Duodenal mucosa (tissue), 2 donors: ENCODE results near the gene HNRNPA2B1.

Experiments used
- H3K27ac ChIP-seq: one replicate; pipeline ENCODE4 v1.7.0; 2013; ENCODE audit warnings: low read depth, low read length
- H3K27me3 ChIP-seq, 2 donors: one replicate each; pipeline ENCODE4 v1.7.0; 2013; ENCODE audit warnings: low read length in 2 of 2, control low read depth in 1 of 2; ENCODE audit not compliant: insufficient read depth in 2 of 2, control insufficient read depth in 1 of 2
- H3K36me3 ChIP-seq, 2 donors: one replicate each; pipeline ENCODE4 v1.7.0; 2013; ENCODE audit warnings: low read length in 2 of 2, control low read depth in 1 of 2; ENCODE audit not compliant: insufficient read depth in 2 of 2, control insufficient read depth in 1 of 2
- H3K4me1 ChIP-seq, 2 donors: one replicate each; pipeline ENCODE4 v1.7.0; 2013; ENCODE audit warnings: low read length in 2 of 2, control low read depth in 1 of 2; ENCODE audit not compliant: insufficient read depth in 2 of 2, control insufficient read depth in 1 of 2
- H3K4me3 ChIP-seq, 2 donors: one replicate each; pipeline ENCODE4 v1.7.0; 2013; ENCODE audit warnings: low read length in 2 of 2, low read depth in 1 of 2
- H3K9ac ChIP-seq, 2 donors: one replicate each; pipeline ENCODE4 v1.7.0; 2013; ENCODE audit warnings: low read length in 2 of 2, low read depth in 1 of 2
- H3K9me3 ChIP-seq, 2 donors: one replicate each; pipeline ENCODE4 v1.7.0; 2013; ENCODE audit warnings: low read length in 2 of 2, control low read depth in 1 of 2; ENCODE audit not compliant: control insufficient read depth in 1 of 2

HNRNPA2B1 gene

DNA sequence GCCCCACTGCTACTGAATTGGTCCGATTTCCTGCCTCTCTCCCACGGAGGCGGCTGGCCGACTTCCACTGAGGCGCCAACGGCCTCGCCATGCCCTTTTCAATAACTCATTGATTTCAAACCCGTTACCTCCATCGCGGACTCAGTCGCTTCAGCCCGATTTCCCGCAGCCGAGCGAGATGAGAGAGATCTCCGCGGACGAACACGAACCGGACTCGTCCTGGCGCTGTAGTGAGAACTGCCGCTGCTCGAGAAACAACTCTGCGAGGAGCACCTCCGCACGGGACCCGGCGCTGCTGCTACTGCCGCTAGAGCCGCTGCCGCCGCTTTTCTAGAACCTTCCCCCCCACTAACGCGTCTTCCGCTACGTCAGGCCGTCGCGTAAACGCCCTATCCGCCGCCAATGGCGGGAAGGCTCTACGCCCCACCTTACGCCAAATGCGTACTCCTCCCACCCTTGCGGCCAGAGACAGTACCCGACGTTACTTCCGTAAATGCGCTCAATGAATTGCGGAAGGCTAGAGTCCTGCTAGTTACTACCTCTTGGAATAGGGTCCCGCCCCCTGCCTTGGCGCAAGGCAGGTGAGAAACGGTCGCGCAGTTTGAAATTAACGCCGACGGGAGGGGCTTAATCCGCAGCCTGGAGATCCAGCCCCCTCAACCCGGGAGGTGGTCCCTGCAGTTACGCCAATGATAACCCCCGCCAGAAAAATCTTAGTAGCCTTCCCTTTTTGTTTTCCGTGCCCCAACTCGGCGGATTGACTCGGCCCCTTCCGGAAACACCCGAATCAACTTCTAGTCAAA, at the start of gene HNRNPA2B1:
TSS of gene HNRNPA2B1 (minus strand) at position 303 of the 803 bp plus-strand sequence. CDS start at position 134, 169 bp downstream.
- Histone ChIP-seq H3K27me3 (no peaks in the 10 kb centered on the region), H3K4me1 (peaks cover 31 to 33% of the 10 kb centered on the region in 2 donors), H3K36me3 (peaks cover 19% of the 10 kb centered on the region in 2 donors), H3K9me3 (peaks cover 0 to 2% of the 10 kb centered on the region in 2 donors), H3K27ac (peak within 1 kb of the TSS; percentile 100), H3K4me3 (peak within 1 kb of the TSS; percentile 100), H3K9ac (peak within 1 kb of the TSS; percentile 100)

DNA sequence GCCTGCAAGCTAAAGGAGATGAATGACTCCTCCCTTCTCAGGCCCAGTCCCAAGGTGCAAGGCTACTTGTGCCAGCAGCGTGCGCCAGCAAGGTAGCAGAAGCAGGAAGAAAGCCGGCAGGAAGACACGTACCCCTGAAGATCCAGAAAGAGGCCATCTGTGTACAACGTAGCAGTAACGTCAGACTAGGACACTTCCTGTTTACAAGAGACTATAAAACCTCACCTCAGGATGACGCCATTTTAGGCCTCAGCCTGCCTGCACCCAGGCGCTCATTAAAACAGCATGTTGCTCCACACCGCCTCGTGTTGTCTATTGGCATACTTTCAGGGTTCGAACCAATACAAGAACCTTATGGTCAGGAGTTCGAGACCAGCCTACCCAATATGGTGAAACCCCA, 49.7 kb upstream of the HNRNPA2B1 start:
- H3K9me3 ChIP-seq = no peaks in the 10 kb centered on the region
- H3K36me3 ChIP-seq = no peaks in the 10 kb centered on the region
- H3K9ac ChIP-seq = no peak overlapping the region
- no peak overlapping the region for H3K27ac ChIP-seq
- H3K4me3 ChIP-seq = no peak overlapping the region
- no peaks in the 10 kb centered on the region for H3K27me3 ChIP-seq
- H3K4me1 ChIP-seq = no peaks in the 10 kb centered on the region

DNA sequence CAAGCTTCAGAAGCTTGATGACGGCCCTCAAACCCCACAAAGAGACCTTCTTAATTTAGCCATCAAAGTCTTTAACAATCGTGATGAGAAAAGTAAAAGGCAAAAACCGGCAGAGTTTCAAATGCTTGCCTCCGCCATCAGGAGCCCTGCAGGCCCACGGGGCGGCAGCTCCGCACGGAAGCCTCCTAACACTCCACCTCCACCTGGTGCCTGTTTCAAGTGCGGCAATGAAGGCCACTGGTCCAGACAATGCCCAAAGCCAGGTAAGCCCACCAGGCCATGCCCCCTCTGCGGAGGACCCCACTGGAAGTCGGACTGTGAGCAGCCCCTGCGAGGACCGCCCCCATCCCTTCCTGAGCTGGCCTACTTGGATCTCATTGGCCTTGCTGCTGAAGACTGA, 44.6 kb upstream of the HNRNPA2B1 start:
- no peaks in the 10 kb centered on the region for H3K36me3 ChIP-seq
- H3K9me3 ChIP-seq = no peaks in the 10 kb centered on the region
- no peak overlapping the region for H3K27ac ChIP-seq
- H3K4me3 ChIP-seq = no peak overlapping the region
- H3K4me1 ChIP-seq = no peaks in the 10 kb centered on the region
- H3K27me3 ChIP-seq = no peaks in the 10 kb centered on the region
- no peak overlapping the region for H3K9ac ChIP-seq

DNA sequence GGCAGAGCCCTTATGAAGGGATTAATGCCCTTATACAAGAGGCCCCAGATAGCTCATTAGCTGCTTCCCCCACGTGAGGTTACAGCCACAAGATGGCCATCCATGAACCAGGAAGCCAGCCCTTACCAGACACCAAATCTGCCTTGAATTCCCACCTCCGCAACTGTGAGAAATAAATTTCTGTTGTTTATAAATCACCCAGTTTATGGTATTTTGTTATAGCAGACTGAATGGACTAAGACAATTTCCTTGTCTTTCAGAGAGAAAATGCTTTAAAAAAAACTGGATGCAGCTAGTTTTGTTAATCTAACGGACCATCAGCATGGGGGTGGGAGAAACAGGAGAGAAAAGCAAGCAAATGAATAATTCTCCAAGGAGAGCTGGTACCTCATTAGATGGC, 37.5 kb upstream of the HNRNPA2B1 start:
- Histone ChIP-seq H3K27ac (no peak overlapping the region), H3K4me3 (no peak overlapping the region), H3K27me3 (no peaks in the 10 kb centered on the region), H3K36me3 (no peaks in the 10 kb centered on the region), H3K9ac (no peak overlapping the region), H3K4me1 (no peaks in the 10 kb centered on the region), H3K9me3 (no peaks in the 10 kb centered on the region)

DNA sequence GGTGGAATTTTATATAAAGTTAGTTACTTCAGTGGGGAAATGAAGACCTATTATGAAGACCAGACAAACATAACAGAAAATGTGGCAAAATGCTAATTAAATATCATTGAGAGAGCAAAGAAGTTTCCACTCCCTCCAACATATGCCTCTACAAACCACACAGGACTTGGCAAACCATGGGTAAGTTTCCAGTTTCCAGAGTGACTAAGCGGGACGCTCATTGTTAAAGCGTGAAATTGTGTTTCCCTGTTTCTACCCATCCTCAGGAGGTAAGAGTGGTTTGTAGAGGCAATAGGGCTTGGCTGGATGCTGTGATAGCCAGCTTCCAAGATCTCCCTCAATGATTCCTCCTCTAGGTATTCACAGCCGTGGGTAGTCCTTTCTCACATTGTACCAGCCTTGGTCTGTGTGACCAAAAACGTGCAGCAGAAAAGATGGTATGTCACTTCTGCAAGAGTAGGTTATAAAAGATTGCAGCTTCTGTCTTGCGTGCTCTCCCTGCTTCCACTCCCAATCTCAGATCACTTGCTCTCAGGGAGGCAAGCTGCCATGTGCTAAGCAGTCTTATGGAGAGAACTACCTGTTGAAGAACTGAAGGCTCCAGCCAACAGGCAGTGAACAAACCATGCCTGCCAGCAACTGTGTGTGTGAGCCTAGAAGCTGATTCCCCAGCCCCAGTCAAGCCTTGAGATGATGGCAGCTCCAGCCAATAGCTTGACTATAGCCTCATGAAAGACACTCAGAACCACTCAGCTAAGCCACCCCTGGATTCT, 36.7 kb upstream of the HNRNPA2B1 start:
- Histone ChIP-seq H3K36me3 (no peaks in the 10 kb centered on the region), H3K4me3 (no peak overlapping the region), H3K4me1 (no peaks in the 10 kb centered on the region), H3K9me3 (no peaks in the 10 kb centered on the region), H3K27me3 (no peaks in the 10 kb centered on the region), H3K27ac (no peak overlapping the region), H3K9ac (no peak overlapping the region)

DNA sequence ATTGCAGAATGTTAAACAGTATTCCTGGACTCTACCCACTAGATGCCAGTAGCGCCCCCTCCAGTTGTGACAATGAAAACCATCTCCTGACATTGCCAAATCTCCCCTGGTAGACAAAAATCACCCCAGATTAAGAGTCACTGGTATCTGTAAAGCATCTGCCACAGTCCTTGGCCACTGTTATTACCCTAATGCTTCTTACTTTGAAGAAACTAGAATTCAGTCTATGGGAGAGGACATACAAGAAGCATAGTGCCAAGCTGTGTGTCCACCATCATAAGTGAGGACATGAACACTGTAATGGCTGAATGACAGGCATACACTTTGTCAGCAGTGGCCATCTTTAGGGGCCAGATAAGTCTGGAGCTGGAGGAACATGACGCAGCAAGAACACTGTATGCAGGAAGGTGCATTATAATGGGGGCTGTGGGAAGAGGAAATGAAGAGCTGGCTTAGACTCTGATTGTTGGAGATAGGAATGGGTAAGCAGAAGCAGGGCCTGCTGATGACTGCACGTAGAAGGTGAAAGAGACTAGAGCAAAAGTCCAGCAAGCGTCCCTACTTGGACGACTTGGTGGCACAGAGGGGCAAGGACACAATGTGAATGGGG, 33.5 kb upstream of the HNRNPA2B1 start:
- no peaks in the 10 kb centered on the region for H3K36me3 ChIP-seq
- no peak overlapping the region for H3K27ac ChIP-seq
- H3K4me3 ChIP-seq = no peak overlapping the region
- no peak overlapping the region for H3K9ac ChIP-seq
- H3K9me3 ChIP-seq = no peaks in the 10 kb centered on the region
- H3K27me3 ChIP-seq = no peaks in the 10 kb centered on the region
- H3K4me1 ChIP-seq = no peaks in the 10 kb centered on the region

DNA sequence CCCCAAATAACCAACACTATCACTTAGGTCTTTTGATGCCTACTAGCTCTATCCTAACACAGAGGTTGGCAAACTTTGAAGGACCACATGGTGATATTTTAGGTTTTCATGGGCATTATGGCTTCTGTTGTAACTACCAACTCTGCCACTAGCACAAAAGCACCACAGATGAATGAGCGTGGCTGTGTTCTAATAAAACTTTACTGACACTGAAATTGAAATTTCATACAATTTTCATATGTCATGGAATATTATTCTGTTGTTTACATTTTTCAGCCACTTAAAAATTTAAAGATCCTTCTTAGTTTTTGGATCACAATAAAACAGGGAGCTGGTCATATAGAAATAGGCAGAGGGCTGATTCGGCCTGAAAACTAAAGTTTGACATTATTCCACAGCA, 27.4 kb upstream of the HNRNPA2B1 start:
- no peaks in the 10 kb centered on the region for H3K9me3 ChIP-seq
- H3K4me1 ChIP-seq = no peaks in the 10 kb centered on the region
- no peaks in the 10 kb centered on the region for H3K36me3 ChIP-seq
- no peaks in the 10 kb centered on the region for H3K27me3 ChIP-seq
- H3K4me3 ChIP-seq = no peak overlapping the region
- H3K27ac ChIP-seq = no peak overlapping the region
- no peak overlapping the region for H3K9ac ChIP-seq

DNA sequence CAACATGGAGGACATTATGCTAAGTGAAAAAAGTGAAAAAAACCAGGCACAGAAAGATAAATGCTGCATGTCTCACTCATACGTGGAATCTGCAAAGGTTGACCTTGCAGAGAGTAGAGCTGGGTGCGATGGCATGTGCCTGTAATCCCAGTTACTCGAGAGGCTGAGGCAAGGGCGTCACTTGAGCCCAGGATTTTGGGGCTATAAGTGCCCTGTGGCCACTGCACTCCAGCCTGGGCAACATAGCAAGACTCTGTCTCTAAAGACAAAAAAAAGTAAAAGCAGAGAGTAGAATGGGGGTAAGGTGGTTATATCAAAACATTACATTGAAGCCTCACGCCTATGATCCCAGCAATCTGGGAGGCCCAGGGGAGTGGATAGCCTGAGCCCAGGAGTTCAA, 23.8 kb upstream of the HNRNPA2B1 start:
- Histone ChIP-seq H3K27me3 (no peaks in the 10 kb centered on the region), H3K9me3 (no peaks in the 10 kb centered on the region), H3K9ac (no peak overlapping the region), H3K36me3 (no peaks in the 10 kb centered on the region), H3K27ac (no peak overlapping the region), H3K4me3 (no peak overlapping the region), H3K4me1 (no peaks in the 10 kb centered on the region)

DNA sequence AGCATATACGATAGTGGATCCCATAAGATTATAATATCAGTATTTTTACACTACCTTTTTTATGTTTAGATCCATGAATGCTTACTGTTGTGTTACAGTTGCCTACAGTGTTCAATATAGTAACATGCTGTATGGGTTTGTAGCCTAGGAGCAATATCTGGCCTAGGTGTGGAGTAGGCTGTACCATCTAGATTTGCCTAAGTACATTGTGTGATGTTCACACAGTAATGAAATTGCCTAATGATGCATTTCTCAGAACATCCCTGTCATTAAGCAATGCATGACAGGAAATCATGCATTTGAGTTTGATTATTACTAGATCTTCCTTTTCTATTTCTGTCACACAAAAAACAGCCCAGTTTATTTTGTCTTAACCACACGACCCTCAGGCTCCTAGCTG, 15.5 kb upstream of the HNRNPA2B1 start:
- Histone ChIP-seq H3K4me3 (no peak overlapping the region), H3K4me1 (no peaks in the 10 kb centered on the region), H3K27me3 (no peaks in the 10 kb centered on the region), H3K36me3 (peaks cover 7 to 14% of the 10 kb centered on the region in 2 donors), H3K9ac (no peak overlapping the region), H3K27ac (no peak overlapping the region), H3K9me3 (no peaks in the 10 kb centered on the region)
